IPS-11a (cell line): Measurements from ENCODE around the gene FSIP1.

ENCODE experiments used
- H3K4me3 ChIP-seq: one replicate; pipeline ENCODE4 v1.5.1; 2013; ENCODE audit warnings: low read depth, low read length, control low read depth

The FSIP1 gene

GRCh38 chr15:39564972-39565665 lies 217.5 kb downstream of the FSIP1 start:
- no peak overlapping the region for H3K4me3 ChIP-seq

- no peak overlapping the region for H3K4me3 ChIP-seq
These were observed 224.2 kb downstream of the FSIP1 start for GRCh38 chr15:39558421-39558820.

DNA sequence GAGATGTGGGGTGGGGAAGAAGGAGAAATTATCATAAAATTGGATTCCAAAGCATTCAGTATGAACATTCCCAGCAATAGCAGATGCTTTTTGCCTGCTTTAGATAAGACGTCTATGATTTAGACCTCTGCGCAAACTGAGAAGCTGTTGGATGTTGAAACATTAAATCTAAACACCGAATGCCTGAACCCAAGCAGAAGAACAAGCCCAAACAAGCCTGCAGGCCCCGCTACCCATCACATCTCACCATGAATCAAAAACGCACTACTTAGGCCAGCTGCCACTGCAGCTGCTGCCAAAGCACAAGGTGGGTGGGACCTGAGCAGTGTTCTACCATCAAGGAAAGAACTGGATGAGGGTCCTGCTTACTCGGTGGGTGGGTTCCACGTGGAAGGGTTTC lies 226.2 kb downstream of the FSIP1 start:
- no peak overlapping the region for H3K4me3 ChIP-seq

- H3K4me3 ChIP-seq = no peak overlapping the region
These were observed 226.8 kb downstream of the FSIP1 start for GRCh38 chr15:39555885-39556284.

GRCh38 chr15:39554746-39555387 lies 227.8 kb downstream of the FSIP1 start:
- no peak overlapping the region for H3K4me3 ChIP-seq

- H3K4me3 ChIP-seq = no peak overlapping the region
These were observed 228.5 kb downstream of the FSIP1 start for GRCh38 chr15:39553947-39554693.

DNA sequence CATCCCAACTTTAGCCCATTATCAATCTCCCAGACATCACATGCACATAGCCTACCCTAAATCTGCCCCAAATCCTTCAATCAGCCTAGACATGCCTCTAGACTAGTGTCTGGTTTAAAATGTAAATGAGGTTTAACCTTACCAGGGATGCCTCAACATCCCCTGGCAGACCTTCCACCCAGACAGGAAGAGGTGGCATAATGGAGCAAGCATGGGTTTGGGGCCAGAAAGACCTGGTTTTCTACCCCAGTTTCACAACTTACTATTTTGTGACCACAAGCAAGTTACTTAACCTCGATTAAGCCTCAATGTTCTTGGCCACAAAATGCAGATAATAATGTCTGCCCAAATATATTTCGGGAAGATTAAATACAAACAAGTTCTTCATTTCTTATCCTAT lies 230.1 kb downstream of the FSIP1 start:
- no peak overlapping the region for H3K4me3 ChIP-seq

- no peak overlapping the region for H3K4me3 ChIP-seq
These were observed 231.2 kb downstream of the FSIP1 start for GRCh38 chr15:39551476-39551875.
